GM19324 (cell line): ENCODE data around the gene TUBB2A.
A peak's percentile ranks its signal among the peaks of the same experiment; 100 is the strongest.
"Not testable (repeated sequence)": the region's sequence is repeated elsewhere in the genome, so short reads cannot be mapped to it uniquely, and the experiment has no call there.

ENCODE experiments used
- ATAC-seq: cut with Tn5 transposase; IDR thresholded peaks from one replicate; pipeline ENCODE4 v1.9.1; 2021; ENCODE audit warnings: mild to moderate bottlenecking, moderate library complexity; ENCODE audit not compliant: unreplicated experiment, low FRiP score

TUBB2A gene

GRCh38 chr6:3183066-3183465 lies 25.7 kb upstream of the TUBB2A start:
- no peak for ATAC-seq

- ATAC-seq = no peak
These were observed 23.8 kb upstream of the TUBB2A start for GRCh38 chr6:3181105-3181504.

- ATAC-seq = not testable (repeated sequence)
These were observed 22.6 kb upstream of the TUBB2A start for GRCh38 chr6:3179945-3180344.

GRCh38 chr6:3178666-3179065 lies 21.3 kb upstream of the TUBB2A start:
- ATAC-seq = not testable (repeated sequence)

GRCh38 chr6:3176562-3177355 lies 19.4 kb upstream of the TUBB2A start:
- ATAC-seq = no peak

GRCh38 chr6:3175715-3176402 lies 18.5 kb upstream of the TUBB2A start:
- ATAC-seq = no peak

- not testable (repeated sequence) for ATAC-seq
These were observed 16.3 kb upstream of the TUBB2A start for GRCh38 chr6:3173636-3174089.

- not testable (repeated sequence) for ATAC-seq
These were observed 15.4 kb upstream of the TUBB2A start for GRCh38 chr6:3172789-3173188.

GRCh38 chr6:3171313-3172175 lies 14.2 kb upstream of the TUBB2A start:
- not testable (repeated sequence) for ATAC-seq

- not testable (repeated sequence) for ATAC-seq
These were observed 13.3 kb upstream of the TUBB2A start for GRCh38 chr6:3170676-3171075.

- ATAC-seq = not testable (repeated sequence)
These were observed 10.7 kb upstream of the TUBB2A start for GRCh38 chr6:3168046-3168445.

GRCh38 chr6:3166535-3167225 lies 9.3 kb upstream of the TUBB2A start:
- ATAC-seq = not testable (repeated sequence)

GRCh38 chr6:3165631-3166534 lies 8.5 kb upstream of the TUBB2A start:
- ATAC-seq = no peak

GRCh38 chr6:3164388-3164787 lies 7.0 kb upstream of the TUBB2A start:
- ATAC-seq = no peak

- ATAC-seq = no peak
These were observed 5.9 kb upstream of the TUBB2A start for GRCh38 chr6:3163248-3163594.

- peak; percentile 52 for ATAC-seq
These were observed 5.4 kb upstream of the TUBB2A start for GRCh38 chr6:3162565-3163247.

GRCh38 chr6:3162067-3162497 lies 4.7 kb upstream of the TUBB2A start:
- no peak for ATAC-seq
